Activated CD8-positive, alpha-beta T cell treated with anti-CD3 and anti-CD28 coated beads for 36 hours (primary cell): ENCODE data around the gene NEK3. TPM values are rescaled to one million over a fixed set of nuclear protein-coding genes. Genes with fewer than 3 reads are reported as not detected.
"Not testable (repeated sequence)": the region's sequence is repeated elsewhere in the genome, so short reads cannot be mapped to it uniquely, and the experiment has no call there.

Experiments
- ATAC-seq: fragments of 200-7000 bp; cut with Tn5 transposase; one replicate; pipeline ENCODE4 v1.10.0; 2021; ENCODE audit warnings: mild to moderate bottlenecking, moderate library complexity
- CTCF ChIA-PET: fragments of 350-600 bp; sonication (Branson Sonifier 250); formaldehyde crosslinking; loops from one replicate; lab custom pipeline; 2021; ENCODE audit warnings: antibody characterized with exemption; lab: Charles Lee
- POLR2A ChIA-PET: fragments of 350-600 bp; sonication (Branson Sonifier 250); formaldehyde crosslinking; loops from one replicate; lab custom pipeline; 2021; ENCODE audit warnings: antibody characterized with exemption; lab: Charles Lee
- DNase-seq: peaks from one replicate; pipeline ENCODE4 v3.0.0-alpha.2; 2020
- H3K27ac Mint-ChIP-seq: one replicate; pipeline ENCODE4 v1.8.0; 2021; ENCODE audit warnings: mild to moderate bottlenecking, mixed read lengths
- H3K27me3 Mint-ChIP-seq: one replicate; pipeline ENCODE4 v1.8.0; 2021; ENCODE audit warnings: mixed read lengths
- H3K36me3 Mint-ChIP-seq: one replicate; pipeline ENCODE4 v1.8.0; 2021; ENCODE audit warnings: low read depth, mixed read lengths
- H3K4me1 Mint-ChIP-seq: one replicate; pipeline ENCODE4 v1.8.0; 2021; ENCODE audit warnings: low read depth, mixed read lengths
- H3K4me3 Mint-ChIP-seq: one replicate; pipeline ENCODE4 v1.8.0; 2021; ENCODE audit warnings: mild to moderate bottlenecking, moderate library complexity, mixed read lengths
- H3K9me3 Mint-ChIP-seq: one replicate; pipeline ENCODE4 v1.8.0; 2021; ENCODE audit warnings: mixed read lengths
- CTCF ChIP-seq: fragments of 200-600 bp; IDR thresholded peaks from one replicate; pipeline ENCODE4 v1.8.0; 2022; ENCODE audit warnings: antibody characterized with exemption, mild to moderate bottlenecking
- intact Hi-C: fragments of 100-400 bp; cut with micrococcal nuclease; formaldehyde crosslinking; loops from one replicate; pipeline ENCODE4 v1.10.0; 2022
- total RNA-seq, 2 experiments: library from RNA; stranded (reverse); gene quantifications; one replicate each; pipeline ENCODE4 v1.2.3, GENCODE V29; 2021

Gene NEK3
- total RNA-seq, 2 experiments from 2014 or later = 1.5 to 1.9 TPM

GRCh38 chr13:52187029-52187423, 27.6 kb upstream of the NEK3 start:
- Mint-ChIP-seq H3K27ac (no peak overlapping the region), H3K9me3 (no peaks in the 10 kb centered on the region), H3K4me1 (peaks cover 30% of the 10 kb centered on the region), H3K4me3 (no peak overlapping the region), H3K27me3 (no peaks in the 10 kb centered on the region), H3K36me3 (peaks cover 15% of the 10 kb centered on the region)
- CTCF ChIA-PET = interaction anchor here (0.6 kb wide), 1 partner anchor 323 kb away, joined by 3 read pairs; no protein-coding TSS in a partner anchor
- ATAC-seq (no peak), DNase-seq (no peak)
- intact Hi-C loops = no loop called here
- TF ChIP-seq CTCF = no peak
- POLR2A ChIA-PET = no interaction called here

GRCh38 chr13:52181316-52181954, 22.0 kb upstream of the NEK3 start:
- H3K9me3 Mint-ChIP-seq, H3K27ac Mint-ChIP-seq, H3K4me1 Mint-ChIP-seq, POLR2A ChIA-PET, ATAC-seq, H3K27me3 Mint-ChIP-seq, DNase-seq, intact Hi-C loops, H3K4me3 Mint-ChIP-seq: not testable (repeated sequence)
- H3K36me3 Mint-ChIP-seq = peaks cover 29% of the 10 kb centered on the region
- CTCF ChIA-PET = interaction anchor here (1.1 kb wide), 1 partner anchor 269 kb away, joined by 3 read pairs; no protein-coding TSS in a partner anchor

- ATAC-seq (no peak), DNase-seq (no peak)
- intact Hi-C loops = no loop called here
- ChIA-PET POLR2A (no interaction called here), CTCF (no interaction called here)
- Mint-ChIP-seq H3K4me3 (no peak overlapping the region), H3K27ac (no peak overlapping the region), H3K9me3 (no peaks in the 10 kb centered on the region), H3K36me3 (peaks cover 29% of the 10 kb centered on the region), H3K27me3 (no peaks in the 10 kb centered on the region), H3K4me1 (no peaks in the 10 kb centered on the region)
- TF ChIP-seq CTCF = no peak
Measured at GRCh38 chr13:52179925-52180324, 20.5 kb upstream of the NEK3 start.

GRCh38 chr13:52177276-52177675, 17.9 kb upstream of the NEK3 start:
- ATAC-seq (no peak), DNase-seq (no peak)
- no peak for TF ChIP-seq CTCF
- intact Hi-C loops = no loop called here
- Mint-ChIP-seq H3K27me3 (no peaks in the 10 kb centered on the region), H3K4me3 (no peak overlapping the region), H3K27ac (peak overlapping the region; percentile 61), H3K36me3 (peaks cover 23% of the 10 kb centered on the region), H3K4me1 (peaks cover 7% of the 10 kb centered on the region), H3K9me3 (no peaks in the 10 kb centered on the region)
- ChIA-PET POLR2A (no interaction called here), CTCF (interaction anchor here (0.9 kb wide), 1 partner anchor 156 kb away, joined by 3 read pairs; no protein-coding TSS in a partner anchor)

GRCh38 chr13:52173970-52174369, 14.6 kb upstream of the NEK3 start:
- intact Hi-C loops, H3K4me1 Mint-ChIP-seq, DNase-seq, ATAC-seq, H3K27me3 Mint-ChIP-seq, H3K27ac Mint-ChIP-seq, H3K4me3 Mint-ChIP-seq, H3K9me3 Mint-ChIP-seq: not testable (repeated sequence)
- CTCF ChIA-PET = interaction anchor here (0.7 to 1.2 kb wide), 2 partner anchors 9 to 16 kb away, joined by 3 to 4 read pairs; no protein-coding TSS in a partner anchor
- POLR2A ChIA-PET = interaction anchor here (1.5 kb wide), 1 partner anchor 19 kb away, joined by 4 read pairs; no protein-coding TSS in a partner anchor
- H3K36me3 Mint-ChIP-seq = peaks cover 15% of the 10 kb centered on the region

- Mint-ChIP-seq H3K27ac (no peak overlapping the region), H3K27me3 (no peaks in the 10 kb centered on the region), H3K9me3 (no peaks in the 10 kb centered on the region), H3K36me3 (peaks cover 14% of the 10 kb centered on the region), H3K4me1 (peaks cover 7% of the 10 kb centered on the region), H3K4me3 (no peak overlapping the region)
- no peak for DNase-seq
- TF ChIP-seq CTCF = no peak
- ATAC-seq = no peak
- ChIA-PET CTCF (no interaction called here), POLR2A (interaction anchor here (0.7 to 1.5 kb wide), 2 partner anchors 20 to 173 kb away, joined by 3 to 4 read pairs; no protein-coding TSS in a partner anchor)
- intact Hi-C loops = no loop called here
Measured at GRCh38 chr13:52173373-52173772, 14.0 kb upstream of the NEK3 start.

GRCh38 chr13:52171686-52172085, 12.3 kb upstream of the NEK3 start:
- H3K4me1 Mint-ChIP-seq, ATAC-seq, CTCF ChIA-PET, H3K36me3 Mint-ChIP-seq, H3K9me3 Mint-ChIP-seq, intact Hi-C loops, H3K27me3 Mint-ChIP-seq, DNase-seq, H3K4me3 Mint-ChIP-seq: not testable (repeated sequence)
- POLR2A ChIA-PET = interaction anchor here (0.7 kb wide), 1 partner anchor 12 kb away, joined by 3 read pairs; no protein-coding TSS in a partner anchor
- peak overlapping the region; percentile 1 for H3K27ac Mint-ChIP-seq

- H3K27me3 Mint-ChIP-seq, DNase-seq, intact Hi-C loops, CTCF ChIA-PET, H3K9me3 Mint-ChIP-seq, POLR2A ChIA-PET, H3K4me1 Mint-ChIP-seq, H3K4me3 Mint-ChIP-seq, ATAC-seq, H3K27ac Mint-ChIP-seq: not testable (repeated sequence)
- peaks cover 13% of the 10 kb centered on the region for H3K36me3 Mint-ChIP-seq
Measured at GRCh38 chr13:52170828-52171391, 11.5 kb upstream of the NEK3 start.
